GM13977 (cell line): ENCODE measurements around the gene CDC14A.

Experiments
- DNase-seq: peaks from one replicate; pipeline ENCODE4 v3.0.0; 2012; ENCODE audit warnings: low spot score
- in situ Hi-C: fragments of 300-500 bp; cut with MboI; formaldehyde crosslinking; loops from one replicate; pipeline ENCODE4 v1.12.0; 2022; ENCODE audit warnings: low sequenced_read_pairs, low pct_unique_long_range_greater_than_20kb, mixed read lengths, inconsistent platforms; ENCODE audit not compliant: unreplicated experiment
- TF ChIP-seq, protein P1 (sequence below): IDR thresholded peaks from 2 replicates; pipeline ENCODE4 v1.5.1; 2012; ENCODE audit warnings: mild to moderate bottlenecking, control low read depth; ENCODE audit not compliant: insufficient read depth; ENCODE audit errors: extremely low read depth, missing control alignments

The CDC14A gene

DNA sequence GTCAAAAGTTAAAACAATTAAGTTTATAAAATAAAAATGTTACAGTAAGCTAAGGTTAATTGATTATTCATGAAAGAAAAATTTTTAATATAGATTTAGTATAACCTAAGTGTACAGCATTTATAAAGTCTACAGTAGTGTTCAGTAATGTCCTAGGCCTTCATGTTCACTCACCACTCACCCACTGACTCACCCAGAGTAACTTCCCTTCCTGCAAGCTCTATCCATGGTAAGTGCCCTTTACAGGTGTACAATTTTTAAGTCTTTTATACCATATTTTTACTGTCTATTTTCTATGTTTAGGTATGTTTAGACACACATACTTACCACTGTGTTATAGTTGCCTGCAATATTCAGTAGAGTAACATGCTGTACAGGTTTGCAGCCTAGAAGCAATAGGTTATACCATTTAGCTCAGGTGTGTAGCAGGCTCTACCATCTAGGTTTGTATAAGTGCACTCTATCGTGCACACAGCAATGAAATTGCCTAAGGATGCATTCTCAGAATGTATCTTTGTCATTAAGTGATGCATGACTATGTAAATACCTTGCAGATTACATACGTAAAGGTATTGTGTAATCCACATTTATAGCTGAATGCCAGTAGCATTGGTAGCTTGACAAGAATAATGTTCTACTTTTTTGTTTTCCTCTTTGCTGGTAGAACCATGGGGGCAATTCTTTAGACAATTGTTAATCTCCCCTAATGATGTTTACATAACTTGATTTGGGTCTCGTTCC, 149.9 kb downstream of the CDC14A start:
- DNase-seq = no peak
- TF ChIP-seq, protein P1, sequence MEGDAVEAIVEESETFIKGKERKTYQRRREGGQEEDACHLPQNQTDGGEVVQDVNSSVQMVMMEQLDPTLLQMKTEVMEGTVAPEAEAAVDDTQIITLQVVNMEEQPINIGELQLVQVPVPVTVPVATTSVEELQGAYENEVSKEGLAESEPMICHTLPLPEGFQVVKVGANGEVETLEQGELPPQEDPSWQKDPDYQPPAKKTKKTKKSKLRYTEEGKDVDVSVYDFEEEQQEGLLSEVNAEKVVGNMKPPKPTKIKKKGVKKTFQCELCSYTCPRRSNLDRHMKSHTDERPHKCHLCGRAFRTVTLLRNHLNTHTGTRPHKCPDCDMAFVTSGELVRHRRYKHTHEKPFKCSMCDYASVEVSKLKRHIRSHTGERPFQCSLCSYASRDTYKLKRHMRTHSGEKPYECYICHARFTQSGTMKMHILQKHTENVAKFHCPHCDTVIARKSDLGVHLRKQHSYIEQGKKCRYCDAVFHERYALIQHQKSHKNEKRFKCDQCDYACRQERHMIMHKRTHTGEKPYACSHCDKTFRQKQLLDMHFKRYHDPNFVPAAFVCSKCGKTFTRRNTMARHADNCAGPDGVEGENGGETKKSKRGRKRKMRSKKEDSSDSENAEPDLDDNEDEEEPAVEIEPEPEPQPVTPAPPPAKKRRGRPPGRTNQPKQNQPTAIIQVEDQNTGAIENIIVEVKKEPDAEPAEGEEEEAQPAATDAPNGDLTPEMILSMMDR = no peak
- in situ Hi-C loops = no loop called here

DNA sequence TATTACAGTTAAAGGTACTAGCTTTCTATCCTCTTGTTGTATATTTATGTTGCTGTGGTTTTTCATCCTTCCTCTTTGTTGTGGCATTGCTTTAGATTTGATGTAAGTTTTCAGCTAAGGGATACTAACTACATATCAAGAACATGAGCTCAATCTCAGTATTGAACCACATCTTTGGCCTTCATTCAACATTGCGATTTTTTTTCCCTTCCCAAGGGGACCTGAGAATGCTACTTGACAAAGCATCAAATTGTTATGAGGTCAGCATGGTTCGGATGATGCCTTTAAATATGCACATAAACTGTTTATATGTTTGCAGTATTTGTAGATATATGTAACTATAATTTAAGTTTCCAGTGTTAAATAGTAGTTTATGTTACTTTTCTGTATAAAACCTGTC, 153.9 kb downstream of the CDC14A start:
- TF ChIP-seq, protein P1 = no peak
- no peak for DNase-seq

DNA sequence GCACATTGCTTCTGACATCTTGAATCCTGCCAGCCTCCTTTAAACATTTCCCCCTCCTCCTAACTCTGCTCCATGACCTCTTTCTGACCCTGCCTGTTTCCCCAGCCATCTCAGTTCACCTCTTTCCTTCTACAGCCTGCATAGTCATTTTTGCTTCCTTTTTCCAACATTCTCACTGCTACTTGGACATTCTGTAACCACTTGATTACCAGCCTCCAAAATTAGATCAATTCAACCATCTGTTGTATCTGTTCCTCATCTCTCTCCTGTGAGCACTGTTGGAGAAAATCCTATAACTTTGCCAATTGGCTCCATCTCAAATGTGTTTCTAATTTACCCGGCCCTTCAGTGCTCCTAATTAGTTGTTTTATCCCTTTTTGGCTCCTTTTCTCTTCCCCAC, 158.1 kb downstream of the CDC14A start:
- no peak for DNase-seq
- TF ChIP-seq, protein P1 = no peak
- in situ Hi-C loops = no loop called here

More for the DNA sequence above, 153.9 kb downstream of the CDC14A start:
- in situ Hi-C loops = no loop called here

DNA sequence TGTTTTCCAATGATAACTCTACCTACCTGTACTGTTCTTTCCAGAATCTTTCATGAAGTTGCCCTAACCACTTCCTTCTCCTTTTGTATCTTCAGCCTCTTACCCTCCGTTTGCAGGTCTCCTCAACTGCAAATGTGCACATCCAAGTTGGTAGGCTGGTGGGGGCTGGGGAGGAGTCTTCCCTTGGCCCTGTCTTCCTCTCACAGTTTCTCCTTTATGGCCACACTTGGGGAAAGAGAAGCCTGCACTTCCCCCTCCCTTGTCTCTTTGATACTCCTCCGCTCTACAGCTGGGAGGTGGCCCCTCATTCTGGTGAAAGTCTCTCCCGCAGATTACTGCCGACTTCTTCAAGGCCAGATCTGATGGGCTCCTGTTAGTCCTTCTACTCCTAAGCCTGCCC, 158.8 kb downstream of the CDC14A start:
- TF ChIP-seq, protein P1 = no peak
- in situ Hi-C loops = no loop called here
- DNase-seq = no peak

DNA sequence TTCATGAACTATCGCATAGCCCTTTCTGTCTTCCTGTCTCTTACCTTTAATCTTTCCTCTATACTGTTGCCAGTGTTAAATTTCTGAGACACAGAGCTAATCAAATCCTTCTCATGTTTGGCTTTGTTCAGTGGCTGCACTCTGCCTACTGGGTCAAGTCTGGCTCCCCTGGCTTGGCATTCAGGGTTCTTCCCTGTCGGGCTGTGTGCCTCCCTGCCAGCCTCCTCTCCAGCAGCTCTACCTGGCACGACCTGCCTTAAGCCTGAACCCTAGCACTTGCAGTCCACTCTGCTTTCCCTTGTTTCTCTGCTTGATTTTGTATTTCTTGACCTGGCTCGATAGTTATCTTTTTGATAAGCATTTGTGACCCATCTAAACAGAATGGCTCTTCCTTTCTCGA, 159.5 kb downstream of the CDC14A start:
- TF ChIP-seq, protein P1 = no peak
- no peak for DNase-seq
- in situ Hi-C loops = no loop called here

DNA sequence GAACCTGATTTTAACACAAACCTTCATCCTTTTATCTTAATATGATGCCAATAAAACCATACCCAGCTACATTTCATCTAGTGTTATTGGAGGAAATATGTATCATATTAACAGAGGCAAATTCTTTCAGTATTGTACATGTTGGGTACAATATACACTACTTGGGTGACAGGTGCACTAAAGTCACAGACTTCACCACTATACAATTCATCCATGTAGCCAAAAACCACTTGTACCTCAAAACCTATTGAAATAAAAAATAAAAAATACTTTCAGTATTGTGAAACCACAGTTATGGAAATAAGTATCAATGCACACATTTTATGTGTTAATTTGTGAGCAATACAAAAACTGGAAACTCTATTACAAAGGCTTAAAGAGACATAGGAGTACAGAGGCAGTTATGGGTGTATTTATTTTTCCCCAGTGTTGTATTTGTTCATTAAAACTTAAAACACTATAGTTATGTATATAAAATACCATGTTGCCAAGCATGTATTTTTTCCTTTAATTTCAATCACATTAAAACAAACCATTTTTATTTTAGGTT, 160.6 kb downstream of the CDC14A start:
- TF ChIP-seq, protein P1 = no peak
- in situ Hi-C loops = no loop called here
- DNase-seq = no peak
